ENCODE results near the gene COL17A1. TPM values are rescaled to one million over a fixed set of nuclear protein-coding genes. Genes with fewer than 3 reads are reported as not detected.

Gene COL17A1
- total and polyA plus RNA-seq, 9 of the 15 experiments (the other 6 are each of a cell fraction or from before 2014, with no cell fraction given) = not detected

GRCh38 chr10:104041891-104042535 lies 43.7 kb downstream of the COL17A1 start:
- in situ Hi-C loops (cut with MboI) = no loop called here
- H4K20me1 ChIP-seq (replicated peaks; ENCODE audit: control insufficient read depth, insufficient read depth, low read length) = no peaks in the 10 kb centered on the region
- no peak overlapping the region for H3K27ac ChIP-seq (ENCODE audit: extremely low read depth, low read depth, low read length)
- no peaks in the 10 kb centered on the region for H3K79me2 ChIP-seq (ENCODE audit: control insufficient read depth, insufficient read depth, low read length)
- no peak for TF ChIP-seq NCOR1 (IDR thresholded peaks at IDR 0.05)
- no peak for TF ChIP-seq ARID1B (IDR thresholded peaks at IDR 0.05)
- TF ChIP-seq CREB1 (IDR thresholded peaks at IDR 0.05) = no peak
- no peak for TF ChIP-seq CREB1 (CRISPR knock-in tag; IDR thresholded peaks at IDR 0.05)
- no peak for TF ChIP-seq ZNF311 (CRISPR knock-in tag; IDR thresholded peaks at IDR 0.05)
- no peak for TF ChIP-seq TARDBP (IDR thresholded peaks at IDR 0.05)
- no peak for TF ChIP-seq SREBF1 (IDR thresholded peaks at IDR 0.05; ENCODE audit: borderline replicate concordance, low read depth, low read length)
- TF ChIP-seq, protein P1, sequence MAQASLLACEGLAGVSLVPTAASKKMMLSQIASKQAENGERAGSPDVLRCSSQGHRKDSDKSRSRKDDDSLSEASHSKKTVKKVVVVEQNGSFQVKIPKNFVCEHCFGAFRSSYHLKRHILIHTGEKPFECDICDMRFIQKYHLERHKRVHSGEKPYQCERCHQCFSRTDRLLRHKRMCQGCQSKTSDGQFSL (CRISPR knock-in tag; IDR thresholded peaks at IDR 0.05) = no peak
- TF ChIP-seq, protein P1 (tag; IDR thresholded peaks at IDR 0.05) = no peak
- H3K9ac ChIP-seq (ENCODE audit: insufficient read depth in 1 of 2, low read depth in 2 of 2, low read length in 2 of 2) = no peak overlapping the region
- 2% methylated on average over 13 of the region's 14 CpGs for WGBS (ENCODE audit: insufficient coverage, low coverage, missing lambda C conversion rate)
- no peaks in the 10 kb centered on the region; a peak in 1 of 5 replicates for H3K4me1 ChIP-seq (replicated peaks in 1 of 2; ENCODE audit: control insufficient read depth in 2 of 2, insufficient read depth in 2 of 2, low read length in 2 of 2)
- no peak overlapping the region for H3K4me3 ChIP-seq
- peaks cover 7 to 49% of the 10 kb centered on the region in 2 experiments; a peak in 3 of 5 replicates for H3K27me3 ChIP-seq (ENCODE audit: control insufficient read depth in 2 of 2, insufficient read depth in 2 of 2, low read length in 2 of 2)
- no peak overlapping the region for H2AFZ ChIP-seq (ENCODE audit: low read depth, low read length)
- H3K9me3 ChIP-seq (replicated peaks; ENCODE audit: control insufficient read depth, insufficient read depth, low read depth, low read length) = no peaks in the 10 kb centered on the region
- FAIRE-seq (no peak), DNase-seq (ENCODE audit: extremely low read depth in 1 of 4, low spot score in 3 of 4) (no peak), ATAC-seq (no peak)
- no peaks in the 10 kb centered on the region for H3K9me1 ChIP-seq (ENCODE audit: control insufficient read depth, insufficient read depth, low read length)
- no TSS peak for BruUV-seq (replicated peaks)
- no peaks in the 10 kb centered on the region for H3K36me3 ChIP-seq (ENCODE audit: control insufficient read depth, insufficient read depth, low read length)
- ChIA-PET CTCF (ENCODE audit: low intra/inter-chr PET ratio) (no interaction called here), POLR2A (no interaction called here)
- intact Hi-C loops (cut with micrococcal nuclease) = loop anchor here (10.0 kb wide), 1 partner anchor 157 kb away; no protein-coding TSS in a partner anchor
- H3K4me2 ChIP-seq (ENCODE audit: insufficient read depth, low read length) = no peak overlapping the region
